GM19467 (cell line): ENCODE measurements around the gene CSTF3.
"Not testable (repeated sequence)": the region's sequence is repeated elsewhere in the genome, so short reads cannot be mapped to it uniquely, and the experiment has no call there.

Experiments used
- ATAC-seq: cut with Tn5 transposase; IDR thresholded peaks from one replicate; pipeline ENCODE4 v1.9.1; 2021; ENCODE audit warnings: mild to moderate bottlenecking, moderate library complexity; ENCODE audit not compliant: unreplicated experiment

CSTF3 gene

GRCh38 chr11:33094157-33094556 is 67.1 kb downstream of the CSTF3 start:
- no peak for ATAC-seq

DNA sequence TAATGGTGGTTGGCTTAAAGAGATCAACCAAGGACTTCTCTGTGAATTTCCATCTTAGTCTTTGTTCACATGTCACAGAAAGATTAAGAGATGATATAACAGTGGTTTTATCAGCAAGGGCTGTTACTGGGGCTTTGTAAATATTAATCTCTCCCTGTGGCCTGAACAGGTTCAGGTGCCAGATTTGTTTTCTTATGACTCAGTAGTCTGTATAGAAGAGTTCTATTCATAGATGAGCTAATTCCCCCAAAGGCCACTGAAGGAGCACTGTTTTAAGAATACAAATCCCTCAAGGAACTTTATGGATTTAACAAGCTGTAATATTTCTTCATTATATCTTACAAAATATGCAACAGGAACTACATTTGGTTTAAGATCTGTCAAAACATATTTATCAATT is 71.5 kb downstream of the CSTF3 start:
- no peak for ATAC-seq

DNA sequence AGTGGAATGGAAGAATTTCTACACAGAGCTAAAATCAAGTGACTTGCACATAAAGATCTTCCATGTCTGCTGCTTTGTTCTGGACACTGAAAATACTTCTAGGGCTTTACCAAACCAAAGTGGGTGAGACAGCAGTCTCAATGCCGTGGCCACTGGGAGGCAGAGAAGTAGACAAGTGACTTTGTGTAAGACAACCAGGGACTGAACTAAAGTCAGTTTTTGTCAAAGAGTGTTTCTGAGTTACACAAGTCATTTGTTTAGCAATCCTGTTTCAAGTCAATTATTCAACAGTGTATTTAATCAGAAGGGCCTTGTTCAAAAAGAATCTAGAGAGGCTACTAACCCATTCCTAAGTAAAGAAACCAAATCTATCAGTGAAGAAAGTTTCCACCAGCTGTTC is 75.3 kb downstream of the CSTF3 start:
- no peak for ATAC-seq

DNA sequence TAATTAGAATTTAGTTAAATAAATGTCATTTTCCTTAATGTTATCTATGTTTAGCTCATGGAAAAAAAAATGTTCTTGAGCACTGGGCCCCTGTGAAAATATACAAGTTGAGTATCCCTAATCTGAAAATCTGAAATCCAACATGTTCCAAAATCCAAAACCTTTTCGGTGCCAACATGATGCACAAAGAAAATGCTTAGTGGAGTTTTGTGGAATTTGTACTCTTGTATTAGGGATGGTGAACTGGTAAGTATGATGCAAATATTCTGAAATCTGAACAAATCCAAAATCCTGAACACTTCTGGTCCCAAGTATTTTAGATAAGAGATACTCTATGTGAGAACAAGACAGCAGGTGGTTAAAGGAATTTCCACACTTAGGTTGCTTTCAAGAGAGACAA is 77.4 kb downstream of the CSTF3 start:
- ATAC-seq, result no peak

- no peak for ATAC-seq
Observed at GRCh38 chr11:33072465-33072864, 88.8 kb downstream of the CSTF3 start.

- no peak for ATAC-seq
Observed at GRCh38 chr11:33068611-33069340, 92.5 kb downstream of the CSTF3 start.

DNA sequence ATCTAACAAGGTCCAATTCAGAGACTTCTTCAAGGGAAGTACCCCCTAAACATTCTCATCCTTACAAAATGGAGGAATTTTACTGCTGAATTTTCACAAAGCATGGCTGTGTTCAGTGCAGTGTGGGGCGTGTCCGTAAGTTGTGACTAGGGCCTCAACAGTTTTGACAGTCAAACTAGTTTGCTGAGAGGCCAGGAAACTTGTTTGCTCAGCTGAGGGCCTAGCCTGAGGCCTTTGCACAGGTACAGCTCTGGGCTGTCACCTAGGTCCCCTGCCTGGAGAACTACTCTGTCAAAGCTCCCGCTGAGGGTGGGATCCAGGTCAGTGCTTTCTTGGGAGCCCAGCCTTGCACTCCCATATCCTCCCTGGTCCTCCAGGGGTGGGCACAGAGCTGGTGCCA is 94.0 kb downstream of the CSTF3 start:
- no peak for ATAC-seq

- peak; percentile 67 for ATAC-seq
Observed at GRCh38 chr11:33065445-33066178, 95.7 kb downstream of the CSTF3 start.

- ATAC-seq, result no peak
Observed at GRCh38 chr11:33064866-33065265, 96.4 kb downstream of the CSTF3 start.

DNA sequence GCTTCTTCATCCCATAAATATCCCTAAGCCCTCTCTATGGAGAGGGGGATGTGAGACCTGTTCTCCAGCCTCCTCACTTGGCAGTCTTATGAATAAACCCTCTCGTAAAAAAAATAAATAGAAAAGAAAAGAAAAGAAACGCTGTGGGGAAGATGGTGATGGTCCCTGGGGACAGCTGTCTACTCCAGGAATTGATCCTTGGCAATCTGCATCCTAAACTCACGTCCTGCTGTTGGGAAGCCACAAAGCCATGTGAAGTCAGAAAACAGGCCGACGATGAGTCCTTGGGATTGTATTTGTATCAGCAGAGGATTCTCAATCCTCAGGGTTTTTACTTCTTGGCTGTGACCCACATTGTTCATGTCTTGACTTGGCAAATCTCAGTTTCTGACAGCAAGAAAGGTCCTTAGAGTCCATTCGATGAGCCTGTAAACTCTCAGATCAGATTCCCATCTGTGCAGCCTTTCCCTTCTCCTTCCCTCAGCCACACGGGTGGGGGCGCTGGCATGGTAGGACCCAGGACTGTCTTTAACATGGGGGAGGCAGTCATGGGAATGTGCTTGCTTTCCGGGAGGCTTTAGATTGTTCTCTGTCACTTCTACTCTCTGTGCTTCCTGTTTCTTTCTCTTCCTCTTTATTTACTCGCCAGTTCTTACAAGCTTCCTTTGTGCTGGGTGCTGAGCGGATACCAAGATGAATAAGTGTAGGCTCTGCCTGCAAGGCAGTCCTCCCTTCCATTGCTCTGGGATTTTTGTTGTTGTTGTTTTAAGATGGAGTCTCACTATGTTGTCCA is 97.1 kb downstream of the CSTF3 start:
- no peak for ATAC-seq

- no peak for ATAC-seq
Observed at GRCh38 chr11:33063326-33063881, 97.9 kb downstream of the CSTF3 start.

DNA sequence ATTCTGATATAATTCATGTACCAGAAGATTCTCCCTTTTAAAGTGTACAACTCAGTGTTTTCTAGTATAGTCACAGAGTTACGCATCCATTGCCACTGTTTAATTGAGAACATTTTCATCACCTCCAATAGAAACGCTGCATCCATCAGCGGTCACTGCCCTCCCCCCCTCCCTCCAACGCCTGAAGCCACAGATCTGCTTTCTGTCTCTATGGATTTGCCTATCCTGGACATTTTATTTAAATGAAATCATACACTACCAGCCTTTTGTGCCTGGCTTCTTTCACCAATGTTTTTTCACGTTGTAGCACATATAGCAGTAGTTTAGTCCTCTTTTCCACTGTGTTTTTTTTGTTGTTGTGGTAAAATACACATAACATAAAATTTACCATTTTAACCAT is 99.1 kb downstream of the CSTF3 start:
- ATAC-seq, result no peak

- ATAC-seq, result no peak
Observed at GRCh38 chr11:33060271-33060670, 101.0 kb downstream of the CSTF3 start.

- ATAC-seq, result no peak
Observed at GRCh38 chr11:33059331-33060007, 101.8 kb downstream of the CSTF3 start.

DNA sequence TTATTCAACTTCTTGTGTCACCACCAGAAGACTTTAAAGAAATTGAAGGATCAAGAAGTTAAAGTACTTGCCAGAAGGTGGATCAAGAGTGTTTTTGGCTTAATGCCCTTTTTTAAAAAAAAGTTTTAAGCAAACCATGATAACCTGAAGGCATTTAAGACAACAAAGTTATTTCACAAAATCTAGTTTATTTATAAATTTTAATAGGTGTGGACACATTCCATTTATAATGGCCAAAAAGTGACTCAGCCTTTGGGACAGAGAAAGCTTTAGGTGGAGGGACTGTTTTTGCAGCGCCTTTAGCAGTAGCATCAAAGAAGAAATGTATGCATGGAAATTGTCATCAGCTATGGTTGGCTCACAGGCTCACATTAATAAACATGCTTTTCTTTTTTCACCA is 104.0 kb downstream of the CSTF3 start:
- ATAC-seq, result no peak

DNA sequence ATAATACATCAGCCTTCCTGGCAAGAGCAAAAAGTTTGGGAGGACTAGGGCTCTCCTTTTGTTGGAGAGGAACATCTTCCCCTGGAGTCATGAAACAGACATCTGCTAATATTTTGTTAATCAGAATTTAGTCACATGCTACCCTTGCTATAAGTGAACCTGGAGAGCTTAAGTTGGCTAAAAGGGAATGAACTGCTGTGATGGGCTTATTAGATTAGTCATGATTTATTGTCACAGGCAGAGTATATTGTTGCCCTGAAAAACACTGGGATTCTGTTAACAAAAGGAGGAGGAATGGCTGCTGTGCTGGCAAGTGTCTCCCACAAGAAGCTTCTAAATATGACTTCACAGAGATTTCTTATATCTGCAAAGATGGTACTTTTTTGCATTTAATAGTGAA is 105.9 kb downstream of the CSTF3 start:
- no peak for ATAC-seq

DNA sequence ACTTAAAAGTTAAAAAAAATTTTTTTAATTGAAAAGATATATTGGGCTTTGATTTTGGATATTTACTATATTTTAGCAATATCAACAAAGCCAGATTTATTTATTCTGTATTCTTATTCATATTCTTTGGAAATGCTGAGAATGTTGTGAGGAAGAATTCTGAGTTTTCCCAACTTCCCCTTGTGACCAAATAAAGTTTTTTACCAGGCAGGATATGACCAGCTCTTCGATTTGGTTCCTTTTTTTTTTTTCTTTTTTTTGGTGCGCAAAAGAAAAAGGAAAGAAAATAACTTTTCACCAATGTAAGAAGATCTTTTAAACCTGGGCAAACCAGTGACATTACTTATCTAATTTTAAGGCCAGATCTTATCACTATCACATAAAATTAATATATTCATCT is 109.0 kb downstream of the CSTF3 start:
- no peak for ATAC-seq

- not testable (repeated sequence) for ATAC-seq
Observed at GRCh38 chr11:33049565-33050408, 111.5 kb downstream of the CSTF3 start.

- ATAC-seq, result not testable (repeated sequence)
Observed at GRCh38 chr11:33048701-33049100, 112.6 kb downstream of the CSTF3 start.
